T-cell (primary cell): ENCODE measurements around the gene RAB41. TPM values are rescaled to one million over a fixed set of nuclear protein-coding genes. Genes with fewer than 3 reads are reported as not detected.

Source experiments
- total RNA-seq, 35 experiments: library from RNA in 6 of 35; stranded (reverse) in 6 of 35; fragments of 120-200 nt in 1 of 35; gene quantifications; one replicate each; pipeline versions ENCODE4 v1.2.1 to v1.2.4 and lab custom pipeline; 2013 to 2026

The RAB41 gene
- total RNA-seq, 5 donors from 2014 or later (not counting 1 experiment from before 2014, with no cell fraction given): not detected

Other genes with a start within 250 kb of the RAB41 start
- not detected for gene AWAT2, start 232.2 kb upstream of the RAB41 start, total RNA-seq
- not detected for gene OTUD6A, start 219.7 kb upstream of the RAB41 start, total RNA-seq
- 10 to 100 TPM; 50.8 to 61.2 (median 59.1) TPM for gene IGBP1, start 148.7 kb upstream of the RAB41 start, total RNA-seq
- not detected for gene DGAT2L6, start 104.7 kb upstream of the RAB41 start, total RNA-seq
- gene AWAT1, start 47.5 kb upstream of the RAB41 start, total RNA-seq: not detected
- 1 to 10 TPM in 1 of 5 donors, under 1 TPM in 4; 0.32 to 1.2 (median 0.46) TPM for gene P2RY4, start 22.0 kb upstream of the RAB41 start, total RNA-seq
- not detected for gene ARR3, start 13.8 kb upstream of the RAB41 start, total RNA-seq
- gene PDZD11, start 7.8 kb downstream of the RAB41 start, total RNA-seq: 10 to 100 TPM in 3 of 5 donors, 1 to 10 TPM in 2; 9.1 to 15.9 (median 10.8) TPM
- under 1 TPM; 0.15 to 0.59 (median 0.35) TPM for gene KIF4A, start 7.9 kb downstream of the RAB41 start, total RNA-seq
- gene GDPD2, start 141.1 kb downstream of the RAB41 start, total RNA-seq: not detected
- gene DLG3, start 162.7 kb downstream of the RAB41 start, total RNA-seq: 10 to 100 TPM in 3 of 5 donors, 1 to 10 TPM in 2; 6.2 to 14.1 (median 10.3) TPM